Spleen (tissue), 11 donors: ENCODE results near the gene FBXO17. TPM values are rescaled to one million over a fixed set of nuclear protein-coding genes. Genes with fewer than 3 reads are reported as not detected.
"Not testable (repeated sequence)": the region's sequence is repeated elsewhere in the genome, so short reads cannot be mapped to it uniquely, and the experiment has no call there.

ENCODE experiments used
- DNase-seq: peaks from one replicate; pipeline ENCODE4 v3.0.0-alpha.2; 2020
- H3K27ac ChIP-seq, 8 donors: fragments of 200-600 bp; sonication (generic) in 7 of 8; 1 replicate in 4 of 8; 2 replicates in 4 of 8; pipeline versions ENCODE4 v1.5.0 to v1.8.0; 2016 to 2021; ENCODE audit warnings: inconsistent platforms in 4 of 8, mild to moderate bottlenecking in 4 of 8, moderate library complexity in 1 of 8
- H3K27me3 ChIP-seq, 7 donors: fragments of 200-600 bp; sonication (generic) in 6 of 7; replicated peaks in 1 of 7; 1 replicate in 4 of 7; 2 replicates in 3 of 7; pipeline versions ENCODE4 v1.5.0 to v1.8.0; 2016 to 2021; ENCODE audit warnings: inconsistent platforms in 3 of 7, mild to moderate bottlenecking in 1 of 7
- H3K36me3 ChIP-seq, 6 donors: fragments of 200-600 bp; sonication (generic) in 5 of 6; 1 replicate in 4 of 6; 2 replicates in 2 of 6; pipeline versions ENCODE4 v1.5.0 to v1.8.0; 2016 to 2021; ENCODE audit warnings: inconsistent platforms in 2 of 6
- H3K4me1 ChIP-seq, 6 donors: fragments of 200-600 bp; sonication (generic) in 5 of 6; 1 replicate in 3 of 6; 2 replicates in 3 of 6; pipeline versions ENCODE4 v1.5.0 to v1.8.0; 2016 to 2021; ENCODE audit warnings: inconsistent platforms in 3 of 6
- H3K4me3 ChIP-seq, 8 donors: fragments of 200-600 bp; sonication (generic) in 7 of 8; 1 replicate in 4 of 8; 2 replicates in 4 of 8; pipeline versions ENCODE4 v1.5.0 to v1.8.0; 2016 to 2021; ENCODE audit warnings: inconsistent platforms in 4 of 8, mild to moderate bottlenecking in 4 of 8, moderate library complexity in 2 of 8
- H3K9me3 ChIP-seq, 8 donors: fragments of 200-600 bp; sonication (generic) in 7 of 8; 1 replicate in 4 of 8; 2 replicates in 4 of 8; pipeline versions ENCODE4 v1.5.0 to v1.8.0; 2016 to 2021; ENCODE audit warnings: inconsistent platforms in 4 of 8
- CTCF ChIP-seq, 11 experiments: fragments of 200-600 bp in 7 of 11; fragments of 450-650 bp in 4 of 11; sonication (generic) in 4 of 11; IDR thresholded peaks in 8 of 11; conservative IDR thresholded peaks in 3 of 11; 1 replicate in 7 of 11; 2 replicates in 4 of 11; pipeline versions ENCODE4 v1.4.0 to v1.8.0; 2016 to 2021; ENCODE audit warnings: antibody characterized with exemption in 11 of 11, inconsistent platforms in 4 of 11, mild to moderate bottlenecking in 1 of 11
- POLR2A ChIP-seq, 3 donors: fragments of 450-650 bp; IDR thresholded peaks; one replicate each; pipeline ENCODE4 v1.5.1; 2017; ENCODE audit warnings: antibody characterized with exemption in 3 of 3, mild to moderate bottlenecking in 1 of 3
- POLR2AphosphoS5 ChIP-seq, 3 donors: sonication (generic); formaldehyde crosslinking; IDR thresholded peaks; one replicate each; pipeline ENCODE4 v1.5.1; 2017; ENCODE audit warnings: antibody characterized with exemption in 3 of 3
- WGBS, 5 donors: extraction: QIAGEN DNeasy Blood & Tissue Kit in 3 of 5; methylation state at CpG; one replicate each; pipeline versions ENCODE4 v1.1.5 to v1.1.7; 2013 to 2018; 5-methylcytosine and 5-hydroxymethylcytosine counted together
- intact Hi-C: fragments of 100-400 bp; cut with DNase I; formaldehyde crosslinking; loops from one replicate; pipeline ENCODE4 v1.15.0; 2023; ENCODE audit warnings: low total_unique reads
- polyA plus RNA-seq, 3 donors: library from polyadenylated mRNA; stranded (reverse); fragments of 200-250 nt; gene quantifications; one replicate each; pipeline ENCODE4 v1.2.1, GENCODE V29; 2013
- total RNA-seq, 7 donors: library from RNA; depleted of rRNA in 3 of 7; stranded (reverse); fragments of >200 nt in 3 of 7; fragmentation: NEBNext Ultra II Directional in 4 of 7; extraction: Animal tissue kit (Norgen Biotek cat#: 25700) in 4 of 7; gene quantifications; one replicate each; pipeline versions ENCODE4 v1.1.0 to v1.2.1, GENCODE V29; 2016 to 2021
- donor health status: healthy with polysubstance abuse.
- donor health status: DM: no; HTN: no; CAD: no; lungs with moderate emphysema.
- donor health status: DM: no; HTN: no; CAD: no.
- donor health status: Bipolar disorder and iron deficiency.
- donor health status: healthy.
- donor health status: DM: no; HTN: no; CAD: no.
- donor health status: DM: yes; HTN: yes; CAD: no.

FBXO17 gene
- total and polyA plus RNA-seq, 10 donors, result 0.91 to 7.7 (median 4.9) TPM

GRCh38 chr19:38990949-38991697, 15.6 kb upstream of the FBXO17 start:
- intact Hi-C loops, result no loop called here
- DNase-seq, result no peak
- no peak overlapping the region for H3K4me3 ChIP-seq
- H3K9me3 ChIP-seq, result peaks cover 0 to 16% (median 0%) of the 10 kb centered on the region in 8 donors
- peaks cover 0 to 43% (median 0%) of the 10 kb centered on the region in 7 donors for H3K27me3 ChIP-seq
- no peak overlapping the region for H3K27ac ChIP-seq
- TF ChIP-seq POLR2AphosphoS5 (IDR thresholded peaks at IDR 0.05) (no peak), CTCF (IDR thresholded peaks at IDR 0.05 in 8 of 11, conservative IDR thresholded peaks at IDR 0.05 in 3 of 11) (no peak), POLR2A (IDR thresholded peaks at IDR 0.05) (no peak)
- WGBS, 5 donors, result 68 to 79% (median 75%) methylated on average over 10 to 13 of the region's 13 CpGs
- no peaks in the 10 kb centered on the region for H3K36me3 ChIP-seq
- no peaks in the 10 kb centered on the region for H3K4me1 ChIP-seq

GRCh38 chr19:38989614-38990013, 14.1 kb upstream of the FBXO17 start:
- H3K27ac ChIP-seq, H3K36me3 ChIP-seq, intact Hi-C loops, H3K4me3 ChIP-seq, H3K4me1 ChIP-seq, DNase-seq: not testable (repeated sequence)
- WGBS, 5 donors, result 62 to 72% (median 68%) methylated on average over 1 of the region's 1 CpG
- Histone ChIP-seq H3K27me3 (peaks cover 0 to 43% (median 0%) of the 10 kb centered on the region in 7 donors), H3K9me3 (peaks cover 0 to 26% (median 8%) of the 10 kb centered on the region in 8 donors)

- Histone ChIP-seq H3K27ac (no peak overlapping the region), H3K4me1 (no peaks in the 10 kb centered on the region), H3K27me3 (peaks cover 0 to 43% (median 0%) of the 10 kb centered on the region in 7 donors), H3K4me3 (no peak overlapping the region), H3K36me3 (no peaks in the 10 kb centered on the region), H3K9me3 (peaks cover 0 to 26% (median 8%) of the 10 kb centered on the region in 8 donors)
- intact Hi-C loops, result no loop called here
- TF ChIP-seq POLR2A (IDR thresholded peaks at IDR 0.05), result no peak
- 34 to 52% (median 48%) methylated on average over 12 of the region's 12 CpGs for WGBS, 5 donors
- DNase-seq, result no peak
Observed at GRCh38 chr19:38989066-38989605, 13.6 kb upstream of the FBXO17 start.

- Histone ChIP-seq H3K9me3 (peaks cover 0 to 21% (median 8%) of the 10 kb centered on the region in 8 donors), H3K27me3 (peaks cover 0 to 43% (median 0%) of the 10 kb centered on the region in 7 donors)
- DNase-seq, H3K36me3 ChIP-seq, H3K4me1 ChIP-seq, H3K27ac ChIP-seq, H3K4me3 ChIP-seq, intact Hi-C loops: not testable (repeated sequence)
- WGBS, 5 donors, result 73 to 95% (median 82%) methylated on average over 4 of the region's 4 CpGs
Observed at GRCh38 chr19:38988627-38989026, 13.1 kb upstream of the FBXO17 start.

- Histone ChIP-seq H3K9me3 (peaks cover 0 to 12% (median 8%) of the 10 kb centered on the region in 8 donors), H3K27me3 (peaks cover 0 to 39% (median 0%) of the 10 kb centered on the region in 7 donors)
- WGBS, 5 donors, result 79 to 93% (median 89%) methylated on average over 6 of the region's 6 CpGs
- intact Hi-C loops, H3K4me3 ChIP-seq, DNase-seq, H3K27ac ChIP-seq, H3K36me3 ChIP-seq, H3K4me1 ChIP-seq: not testable (repeated sequence)
Observed at GRCh38 chr19:38987745-38988144, 12.2 kb upstream of the FBXO17 start.

GRCh38 chr19:38985262-38985661, 9.7 kb upstream of the FBXO17 start:
- Histone ChIP-seq H3K27me3 (peaks cover 0 to 18% (median 0%) of the 10 kb centered on the region in 7 donors), H3K4me3 (no peak overlapping the region), H3K27ac (no peak overlapping the region), H3K36me3 (no peaks in the 10 kb centered on the region), H3K9me3 (peaks cover 0 to 22% (median 17%) of the 10 kb centered on the region in 8 donors), H3K4me1 (no peaks in the 10 kb centered on the region)
- intact Hi-C loops, result no loop called here
- 83 to 95% (median 92%) methylated on average over 1 of the region's 1 CpG for WGBS, 5 donors
- no peak for DNase-seq
- no peak for TF ChIP-seq POLR2A (IDR thresholded peaks at IDR 0.05)
- TF ChIP-seq CTCF (IDR thresholded peaks at IDR 0.05 in 8 of 11, conservative IDR thresholded peaks at IDR 0.05 in 3 of 11), result no peak
- TF ChIP-seq POLR2AphosphoS5 (IDR thresholded peaks at IDR 0.05), result no peak
